Measurements from ENCODE around the gene UBE2D3. TPM values are rescaled to one million over a fixed set of nuclear protein-coding genes. Genes with fewer than 3 reads are reported as not detected.

UBE2D3 gene
- 393 and 408 TPM in 2 replicates for total RNA-seq

DNA sequence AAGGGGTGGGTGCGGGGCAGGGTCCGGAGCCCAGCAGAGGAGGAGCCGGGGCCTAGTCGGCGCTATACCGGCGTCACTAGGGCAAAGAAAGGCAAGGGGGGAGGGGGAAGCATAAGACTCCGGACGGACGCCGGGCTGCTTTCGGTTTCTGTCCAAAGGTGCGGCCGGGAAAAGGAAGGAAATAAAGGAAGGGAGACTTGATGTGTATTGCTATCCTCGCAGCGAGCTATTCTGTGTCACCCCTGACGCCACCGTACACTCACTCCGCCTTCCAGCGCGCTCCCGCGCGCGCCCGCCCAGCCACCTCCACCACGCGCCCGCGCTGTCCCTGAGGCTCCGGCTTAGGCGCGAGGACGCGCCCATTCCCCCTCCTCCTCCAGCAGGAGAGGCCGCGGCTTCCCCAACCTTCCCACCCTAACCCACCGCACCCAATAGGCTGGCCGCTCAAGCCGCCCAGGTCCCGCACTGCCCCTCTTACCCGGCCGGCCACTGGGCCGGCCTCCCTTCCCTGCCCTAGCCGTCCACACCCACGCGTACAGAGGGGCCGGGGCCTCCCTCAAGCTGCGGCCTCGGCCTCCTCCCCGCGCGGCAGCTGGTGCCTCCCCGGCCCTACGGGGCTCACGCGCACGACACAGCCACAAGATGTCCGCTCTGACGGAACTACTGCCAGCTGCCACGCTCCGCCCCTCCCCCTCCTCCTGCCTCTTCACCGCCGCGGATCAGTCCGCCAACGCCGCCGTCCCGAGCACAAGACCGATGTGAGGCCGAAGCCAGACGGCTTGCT, at the start of gene UBE2D3:
TSS of gene UBE2D3 (minus strand) at position 662 of the 784 bp plus-strand sequence. CDS start 1,043 bp downstream, outside the sequence.

DNA sequence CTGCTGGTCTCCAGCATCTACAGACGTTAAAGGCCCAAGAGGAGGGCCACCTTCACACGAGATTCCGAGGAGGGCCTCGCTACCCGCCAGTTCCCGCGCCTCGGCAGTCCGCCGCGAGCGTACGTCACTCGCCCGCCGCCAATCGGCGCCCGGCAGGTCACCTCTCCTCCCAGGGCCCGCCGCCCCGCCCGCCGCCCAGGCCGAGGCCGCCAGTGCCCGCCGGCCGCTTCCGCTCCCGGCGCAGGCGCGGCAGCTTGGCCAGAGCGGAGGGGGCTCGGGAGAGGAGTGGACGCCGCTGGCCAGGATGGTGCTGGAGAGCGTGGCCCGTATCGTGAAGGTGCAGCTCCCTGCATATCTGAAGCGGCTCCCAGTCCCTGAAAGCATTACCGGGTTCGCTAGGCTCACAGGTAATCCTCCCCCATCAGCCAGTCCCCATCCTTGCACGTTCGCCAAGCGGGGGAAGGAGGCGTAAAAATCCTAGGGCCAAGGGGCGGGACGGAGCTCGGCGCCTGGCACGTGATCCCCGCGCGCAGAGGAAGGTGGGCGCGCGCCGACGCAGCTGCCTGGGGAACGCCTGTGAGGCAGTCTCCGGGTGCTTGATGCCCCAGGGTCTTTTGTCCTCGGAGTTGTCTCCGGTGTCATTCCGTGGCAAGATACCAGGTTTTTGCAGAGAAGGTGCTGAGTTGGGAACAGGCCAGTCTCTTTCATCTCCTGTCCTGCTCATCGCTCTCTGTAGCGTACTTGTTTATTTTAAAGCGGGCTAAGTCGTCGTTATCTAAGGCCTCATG, 41.6 kb upstream of the UBE2D3 start, which contains the start of gene CISD2:
TSS of gene CISD2 (plus strand) at position 212 of the 788 bp plus-strand sequence. CDS start at position 305, 93 bp downstream.

DNA sequence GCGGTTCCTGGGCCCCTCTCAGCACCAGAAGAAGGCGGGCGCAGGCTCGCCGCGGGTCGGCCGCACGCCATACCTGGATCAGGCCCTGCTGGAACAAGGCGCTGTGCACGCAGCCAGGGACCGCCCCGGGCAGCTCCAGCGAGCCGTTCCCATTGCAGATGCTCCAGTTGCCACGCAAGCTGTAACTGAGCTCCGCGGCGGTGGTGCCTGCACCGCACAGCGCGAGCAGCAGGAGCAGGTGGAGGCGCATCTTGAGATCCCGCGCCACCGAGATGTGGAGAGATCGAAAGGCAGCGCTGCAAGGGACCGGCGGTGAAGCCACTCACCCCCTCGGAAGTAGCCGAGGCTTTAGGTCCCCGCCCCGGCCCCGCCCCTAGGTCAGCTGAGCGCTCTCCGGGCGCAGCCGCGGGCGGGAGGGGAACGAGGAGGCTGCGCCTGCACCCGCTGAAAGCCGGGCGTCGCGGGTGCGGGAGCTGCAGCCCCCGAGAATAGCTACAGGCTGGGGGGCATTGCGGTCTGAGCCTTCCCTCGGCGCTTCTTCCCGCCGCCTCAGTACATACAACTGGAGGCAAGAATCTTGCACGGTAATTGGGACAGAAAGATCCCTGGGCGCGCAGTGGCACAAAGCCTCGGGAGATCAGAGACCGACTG, 66.6 kb downstream of the UBE2D3 start, which contains the start of gene MANBA:
TSS of gene MANBA (minus strand) at position 324 of the 651 bp plus-strand sequence. CDS start at position 250, 74 bp downstream.

Small RNAs within 50 kb of the gene (small RNA-seq; reads per million reads assigned to genes)
- gene RNU7-151P = not detected

Other genes with a start within 250 kb of the UBE2D3 start
- 8.5 and 9.6 TPM in 2 replicates for gene MANBA, start 66.6 kb downstream of the UBE2D3 start, total RNA-seq
- gene CISD2, start 41.4 kb upstream of the UBE2D3 start, total RNA-seq = 20.3 and 23.2 TPM in 2 replicates
- 0.57 TPM in 1 of 2 replicates, not detected in the other for gene SLC9B1, start 192.2 kb upstream of the UBE2D3 start, total RNA-seq
- 22.2 and 30.6 TPM in 2 replicates for gene SLC9B2, start 249.2 kb upstream of the UBE2D3 start, total RNA-seq

Data from vein endothelial cell (primary cell).